ENCODE results near the gene TEX22. TPM values are rescaled to one million over a fixed set of nuclear protein-coding genes. Genes with fewer than 3 reads are reported as not detected.

TEX22 gene
- total RNA-seq, 4 donors from 2014 or later, result under 0.01 to 0.19 (median 0.17) TPM; not detected in 1

DNA sequence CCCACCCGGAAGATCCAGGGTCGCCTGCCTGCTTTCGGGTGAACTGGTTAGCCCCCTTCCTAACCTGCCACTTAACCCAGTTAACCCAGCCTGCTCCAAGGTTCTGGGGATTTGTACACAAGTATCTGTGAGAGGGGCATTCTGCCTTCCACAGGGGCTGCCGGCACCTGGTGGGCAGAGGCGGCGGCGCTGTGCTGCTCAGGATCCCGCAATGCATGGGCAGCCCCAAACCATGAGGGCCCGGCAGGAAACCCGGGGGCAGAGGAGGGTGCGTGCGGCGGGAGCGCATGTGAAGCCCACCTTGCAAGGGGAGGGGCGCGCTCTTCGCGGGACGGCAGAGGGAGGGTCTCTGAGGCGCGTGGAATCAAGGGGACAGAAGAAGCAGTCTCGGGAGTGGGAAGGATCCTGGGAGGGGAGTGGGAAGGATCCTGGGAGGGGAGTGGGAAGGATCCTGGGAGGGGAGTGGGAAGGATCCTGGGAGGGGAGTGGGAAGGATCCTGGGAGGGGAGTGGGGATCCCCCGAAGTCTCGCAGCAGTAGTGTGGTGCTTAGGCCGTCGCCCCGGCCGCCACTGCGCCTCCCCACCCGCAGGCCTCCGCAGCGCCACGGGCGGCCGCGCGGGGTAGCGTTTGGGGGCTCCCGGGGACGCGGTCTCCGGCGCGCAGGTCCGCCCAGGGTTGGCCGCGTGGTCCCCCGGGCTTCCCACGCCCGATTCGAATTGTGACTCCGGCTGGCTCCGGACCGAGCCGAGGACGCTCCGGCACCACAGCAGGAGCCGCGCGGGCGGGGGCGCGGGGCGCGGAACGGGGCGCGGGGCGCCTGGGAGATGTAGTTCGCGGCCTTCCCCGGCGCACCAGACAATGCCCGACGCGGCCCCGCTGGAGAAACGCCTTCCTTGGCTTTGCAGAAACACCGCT is 16.4 kb downstream of the TEX22 start:
- Histone ChIP-seq H3K27ac (replicated peaks in 1 of 4) (peak overlapping the region; percentile 79 to 83 (median 80)), H3K27me3 (peaks cover 0 to 34% (median 8%) of the 10 kb centered on the region in 4 donors), H3K4me3 (peak overlapping the region; percentile 59 to 67 (median 64)), H3K36me3 (no peaks in the 10 kb centered on the region), H3K9me3 (no peaks in the 10 kb centered on the region), H3K4me1 (peaks cover 25 to 48% (median 39%) of the 10 kb centered on the region in 4 donors)
- no peak for DNase-seq (ENCODE audit: extremely low spot score)
- intact Hi-C loops (cut with DNase I), result no loop called here
- no peak for TF ChIP-seq POLR2A (IDR thresholded peaks at IDR 0.05; ENCODE audit: low read depth)
- peak; percentile 43 to 59 for TF ChIP-seq POLR2AphosphoS5 (IDR thresholded peaks at IDR 0.05)
- TF ChIP-seq EP300 (IDR thresholded peaks at IDR 0.05), result no peak
- TF ChIP-seq, protein P1, sequence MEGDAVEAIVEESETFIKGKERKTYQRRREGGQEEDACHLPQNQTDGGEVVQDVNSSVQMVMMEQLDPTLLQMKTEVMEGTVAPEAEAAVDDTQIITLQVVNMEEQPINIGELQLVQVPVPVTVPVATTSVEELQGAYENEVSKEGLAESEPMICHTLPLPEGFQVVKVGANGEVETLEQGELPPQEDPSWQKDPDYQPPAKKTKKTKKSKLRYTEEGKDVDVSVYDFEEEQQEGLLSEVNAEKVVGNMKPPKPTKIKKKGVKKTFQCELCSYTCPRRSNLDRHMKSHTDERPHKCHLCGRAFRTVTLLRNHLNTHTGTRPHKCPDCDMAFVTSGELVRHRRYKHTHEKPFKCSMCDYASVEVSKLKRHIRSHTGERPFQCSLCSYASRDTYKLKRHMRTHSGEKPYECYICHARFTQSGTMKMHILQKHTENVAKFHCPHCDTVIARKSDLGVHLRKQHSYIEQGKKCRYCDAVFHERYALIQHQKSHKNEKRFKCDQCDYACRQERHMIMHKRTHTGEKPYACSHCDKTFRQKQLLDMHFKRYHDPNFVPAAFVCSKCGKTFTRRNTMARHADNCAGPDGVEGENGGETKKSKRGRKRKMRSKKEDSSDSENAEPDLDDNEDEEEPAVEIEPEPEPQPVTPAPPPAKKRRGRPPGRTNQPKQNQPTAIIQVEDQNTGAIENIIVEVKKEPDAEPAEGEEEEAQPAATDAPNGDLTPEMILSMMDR (IDR thresholded peaks at IDR 0.05), result peak; percentile 79 to 91 (median 82)
- WGBS, result 22% methylated on average over 42 of the region's 79 CpGs

DNA sequence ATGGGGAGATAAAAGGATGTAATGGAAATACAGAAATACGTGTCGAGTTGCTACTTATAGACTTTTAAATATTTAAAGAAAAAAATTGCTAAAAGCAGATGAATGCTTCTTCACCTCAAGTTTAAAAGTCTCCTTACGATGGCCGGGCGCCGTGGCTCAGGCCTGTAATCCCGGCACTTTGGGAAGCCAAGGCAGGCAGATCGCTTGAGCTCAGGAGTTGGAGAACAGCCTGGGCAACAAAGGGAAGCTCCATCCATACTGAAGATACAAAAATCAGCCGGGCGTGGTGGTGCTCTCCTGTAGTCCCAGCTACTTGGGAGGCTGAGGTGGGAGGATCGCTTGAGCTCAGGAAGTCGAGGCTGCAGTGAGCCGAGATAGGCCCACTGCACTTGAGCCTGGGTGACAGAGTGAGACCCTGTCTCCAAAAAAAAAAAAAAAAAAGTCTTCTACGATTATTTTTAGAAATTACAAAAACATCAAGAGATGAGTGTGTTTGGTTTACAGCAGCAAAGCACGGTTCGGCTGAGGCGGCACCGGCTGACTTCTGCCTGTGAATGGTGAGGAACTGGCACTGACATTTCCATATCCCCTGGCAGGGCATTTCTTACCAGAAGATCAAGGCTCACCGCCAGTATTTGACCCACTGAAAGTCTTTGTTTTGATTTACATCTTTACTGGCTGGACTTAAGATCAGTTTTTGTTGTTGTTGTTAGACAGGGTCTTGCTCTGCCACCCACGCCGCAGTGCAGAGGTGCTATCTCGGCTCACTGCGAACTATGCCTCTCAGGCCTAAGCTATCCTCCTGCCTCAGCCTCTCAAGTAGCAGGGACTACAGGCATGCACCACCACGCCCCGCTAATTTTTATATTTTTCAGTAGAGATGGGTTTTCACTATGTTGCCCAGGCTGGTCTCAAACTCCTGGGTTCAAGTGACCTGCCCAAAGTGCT is 17.4 kb downstream of the TEX22 start:
- Histone ChIP-seq H3K9me3 (no peaks in the 10 kb centered on the region), H3K36me3 (no peaks in the 10 kb centered on the region), H3K4me3 (peak overlapping the region; percentile 59 to 67 (median 64)), H3K27ac (replicated peaks in 1 of 4) (peak overlapping the region; percentile 79 to 83 (median 80)), H3K4me1 (peaks cover 27 to 52% (median 44%) of the 10 kb centered on the region in 4 donors), H3K27me3 (peaks cover 0 to 30% (median 6%) of the 10 kb centered on the region in 4 donors)
- 90% methylated on average over 25 of the region's 25 CpGs for WGBS
- TF ChIP-seq POLR2A (IDR thresholded peaks at IDR 0.05; ENCODE audit: low read depth) (no peak), EP300 (IDR thresholded peaks at IDR 0.05) (no peak), POLR2AphosphoS5 (IDR thresholded peaks at IDR 0.05) (no peak)
- TF ChIP-seq, protein P1 (IDR thresholded peaks at IDR 0.05), result no peak
- intact Hi-C loops (cut with DNase I), result no loop called here
- no peak for DNase-seq (ENCODE audit: extremely low spot score)

DNA sequence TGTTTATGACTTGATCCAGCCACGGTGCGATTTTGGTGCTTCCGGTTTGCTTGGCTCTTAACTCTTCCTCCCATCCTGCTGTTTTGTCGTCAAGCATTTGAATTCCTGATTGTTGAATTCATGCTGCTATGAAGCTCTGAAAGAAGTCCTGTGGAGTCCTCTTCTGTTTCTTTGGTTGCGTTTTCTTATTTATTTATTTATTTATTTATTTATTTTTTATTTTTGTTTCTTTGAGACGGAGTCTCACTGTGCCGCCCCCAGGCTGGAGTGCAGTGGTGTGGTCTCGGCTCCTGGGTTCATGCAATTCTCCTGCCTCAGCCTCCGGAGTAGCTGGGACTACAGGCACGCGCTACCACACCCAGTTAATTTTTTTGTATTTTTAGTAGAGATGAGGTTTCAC is 18.3 kb downstream of the TEX22 start:
- H3K4me1 ChIP-seq, result peaks cover 31 to 52% (median 44%) of the 10 kb centered on the region in 4 donors
- intact Hi-C loops (cut with DNase I), result no loop called here
- no peak for DNase-seq (ENCODE audit: extremely low spot score)
- H3K4me3 ChIP-seq, result no peak overlapping the region
- no peaks in the 10 kb centered on the region for H3K9me3 ChIP-seq
- WGBS, result 94% methylated on average over 11 of the region's 11 CpGs
- TF ChIP-seq POLR2AphosphoS5 (IDR thresholded peaks at IDR 0.05) (no peak), POLR2A (IDR thresholded peaks at IDR 0.05; ENCODE audit: low read depth) (no peak), EP300 (IDR thresholded peaks at IDR 0.05) (no peak)
- TF ChIP-seq, protein P1 (IDR thresholded peaks at IDR 0.05), result no peak
- peaks cover 0 to 21% (median 3%) of the 10 kb centered on the region in 4 donors for H3K27me3 ChIP-seq
- no peak overlapping the region for H3K27ac ChIP-seq (replicated peaks in 1 of 4)
- H3K36me3 ChIP-seq, result no peaks in the 10 kb centered on the region

DNA sequence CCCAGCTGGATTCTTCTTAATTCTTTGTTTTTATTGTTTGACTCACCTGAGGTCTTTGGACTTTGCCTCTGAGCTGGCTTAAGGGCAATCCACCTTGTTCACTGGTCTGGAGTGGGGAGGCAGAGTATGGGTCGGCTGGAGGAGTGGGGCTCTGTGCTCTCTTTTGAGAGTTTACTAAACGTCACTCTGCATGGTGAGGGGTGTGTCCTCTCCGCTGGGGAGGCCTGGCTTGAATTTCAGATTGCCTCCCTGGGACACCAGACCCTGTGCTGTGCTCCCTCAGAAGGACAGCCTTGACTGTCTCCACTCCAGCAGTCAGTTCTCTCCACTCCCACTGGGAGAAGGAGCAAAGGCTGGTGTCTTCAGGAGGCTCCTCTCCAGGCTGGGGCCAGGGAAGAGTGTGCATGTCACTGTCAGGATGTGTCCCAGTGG is 19.4 kb downstream of the TEX22 start:
- H3K27ac ChIP-seq (replicated peaks in 1 of 4), result no peak overlapping the region
- no peak for DNase-seq (ENCODE audit: extremely low spot score)
- H3K4me1 ChIP-seq, result peaks cover 38 to 56% (median 50%) of the 10 kb centered on the region in 4 donors
- no peak for TF ChIP-seq EP300 (IDR thresholded peaks at IDR 0.05)
- H3K9me3 ChIP-seq, result no peaks in the 10 kb centered on the region
- H3K27me3 ChIP-seq, result peaks cover 0 to 10% (median 0%) of the 10 kb centered on the region in 4 donors
- H3K36me3 ChIP-seq, result no peaks in the 10 kb centered on the region
- no peak overlapping the region for H3K4me3 ChIP-seq
- intact Hi-C loops (cut with DNase I), result no loop called here
- 93% methylated on average over 2 of the region's 3 CpGs for WGBS

Data from esophagus muscularis mucosa (tissue), 4 donors.